ENCODE results near the gene NEMP1.

NEMP1 gene

DNA sequence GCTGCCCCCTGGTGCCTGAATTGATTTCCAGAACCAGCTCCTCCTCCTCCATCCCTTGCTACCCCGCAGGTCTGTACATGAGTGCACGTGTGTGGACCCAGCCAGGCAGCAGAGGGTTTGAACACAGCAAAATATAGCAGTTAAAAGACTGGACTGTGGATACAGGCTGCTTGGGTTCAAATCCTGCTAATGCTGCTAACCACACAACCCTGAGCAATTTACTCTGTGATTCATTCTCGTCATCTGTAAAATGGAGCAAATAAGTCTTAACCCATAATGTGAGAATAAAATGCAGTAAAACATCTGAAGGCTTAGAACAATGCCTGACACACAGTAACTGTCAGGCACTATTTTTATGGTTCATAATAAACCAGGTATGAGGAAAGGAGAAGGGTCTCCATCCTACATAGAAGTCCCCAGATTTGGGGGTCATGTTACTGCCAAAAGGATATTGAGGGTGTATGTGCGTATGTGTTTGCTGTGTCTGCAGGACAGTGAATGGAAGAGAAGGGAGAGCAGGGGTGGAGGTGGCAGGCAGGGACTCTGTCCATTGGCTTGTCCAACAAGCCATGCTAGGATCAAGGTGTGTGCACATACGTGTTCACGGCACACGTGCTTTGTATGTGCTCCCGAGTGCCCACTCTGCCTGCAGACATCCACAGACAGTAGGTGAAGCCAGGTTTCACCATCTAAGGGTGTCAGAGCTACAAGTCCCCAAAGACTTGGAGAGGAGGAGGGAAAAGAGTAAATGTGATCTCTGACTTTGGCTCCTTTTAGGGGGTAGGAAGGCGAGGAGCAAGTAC lies 34.1 kb upstream of the NEMP1 start:
- DNase-seq (ENCODE audit: low read depth): no peak
- TF ChIP-seq, protein P1, sequence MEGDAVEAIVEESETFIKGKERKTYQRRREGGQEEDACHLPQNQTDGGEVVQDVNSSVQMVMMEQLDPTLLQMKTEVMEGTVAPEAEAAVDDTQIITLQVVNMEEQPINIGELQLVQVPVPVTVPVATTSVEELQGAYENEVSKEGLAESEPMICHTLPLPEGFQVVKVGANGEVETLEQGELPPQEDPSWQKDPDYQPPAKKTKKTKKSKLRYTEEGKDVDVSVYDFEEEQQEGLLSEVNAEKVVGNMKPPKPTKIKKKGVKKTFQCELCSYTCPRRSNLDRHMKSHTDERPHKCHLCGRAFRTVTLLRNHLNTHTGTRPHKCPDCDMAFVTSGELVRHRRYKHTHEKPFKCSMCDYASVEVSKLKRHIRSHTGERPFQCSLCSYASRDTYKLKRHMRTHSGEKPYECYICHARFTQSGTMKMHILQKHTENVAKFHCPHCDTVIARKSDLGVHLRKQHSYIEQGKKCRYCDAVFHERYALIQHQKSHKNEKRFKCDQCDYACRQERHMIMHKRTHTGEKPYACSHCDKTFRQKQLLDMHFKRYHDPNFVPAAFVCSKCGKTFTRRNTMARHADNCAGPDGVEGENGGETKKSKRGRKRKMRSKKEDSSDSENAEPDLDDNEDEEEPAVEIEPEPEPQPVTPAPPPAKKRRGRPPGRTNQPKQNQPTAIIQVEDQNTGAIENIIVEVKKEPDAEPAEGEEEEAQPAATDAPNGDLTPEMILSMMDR (IDR thresholded peaks at IDR 0.05; ENCODE audit: control insufficient read depth, insufficient read depth, low read depth, low read length, missing control alignments): peak; percentile 85
- H3K4me3 ChIP-seq (ENCODE audit: control insufficient read depth, low read depth, low read length): peak overlapping the region; percentile 86

- TF ChIP-seq, protein P1 (IDR thresholded peaks at IDR 0.05; ENCODE audit: control insufficient read depth, insufficient read depth, low read depth, low read length, missing control alignments): no peak
- peak within 1 kb of the TSS; percentile 86 for H3K4me3 ChIP-seq (ENCODE audit: control insufficient read depth, low read depth, low read length)
- DNase-seq (ENCODE audit: low read depth): peak; percentile 67
Observed at GRCh38 chr12:57111031-57111734, 32.6 kb upstream of the NEMP1 start, which contains the start of gene STAT6. TSS of gene STAT6 (minus strand) at chr12:57111362. CDS start at chr12:57108278, 3,084 bp downstream.

- H3K4me3 ChIP-seq (ENCODE audit: control insufficient read depth, low read depth, low read length): peak overlapping the region; percentile 86
- no peak for DNase-seq (ENCODE audit: low read depth)
- TF ChIP-seq, protein P1 (IDR thresholded peaks at IDR 0.05; ENCODE audit: control insufficient read depth, insufficient read depth, low read depth, low read length, missing control alignments): no peak
Observed at GRCh38 chr12:57110104-57111030, 31.8 kb upstream of the NEMP1 start.

- TF ChIP-seq, protein P1 (IDR thresholded peaks at IDR 0.05; ENCODE audit: control insufficient read depth, insufficient read depth, low read depth, low read length, missing control alignments): no peak
- peak overlapping the region; percentile 86 for H3K4me3 ChIP-seq (ENCODE audit: control insufficient read depth, low read depth, low read length)
Observed at GRCh38 chr12:57109207-57110103, 30.9 kb upstream of the NEMP1 start.

GRCh38 chr12:57107456-57108155 lies 29.0 kb upstream of the NEMP1 start:
- TF ChIP-seq, protein P1 (IDR thresholded peaks at IDR 0.05; ENCODE audit: control insufficient read depth, insufficient read depth, low read depth, low read length, missing control alignments): no peak
- no peak overlapping the region for H3K4me3 ChIP-seq (ENCODE audit: control insufficient read depth, low read depth, low read length)
- no peak for DNase-seq (ENCODE audit: low read depth)

More at GRCh38 chr12:57109207-57110103, 30.9 kb upstream of the NEMP1 start:
- DNase-seq (ENCODE audit: low read depth): no peak
